ENCODE results near the gene ANKRD40. TPM values are rescaled to one million over a fixed set of nuclear protein-coding genes. Genes with fewer than 3 reads are reported as not detected.

Gene ANKRD40
- total and polyA plus RNA-seq, 9 of the 15 experiments (the other 6 are each of a cell fraction or from before 2014, with no cell fraction given), result 9.0 to 28.9 (median 27.7) TPM

GRCh38 chr17:50685691-50686493, 21.8 kb downstream of the ANKRD40 start (continued):
- TF ChIP-seq ATF3 (IDR thresholded peaks at IDR 0.05) (no peak), ATF3 (CRISPR knock-in tag; conservative IDR thresholded peaks at IDR 0.05) (no peak), EGR1 (conservative IDR thresholded peaks at IDR 0.05) (peak; percentile 60), HMG20A (CRISPR knock-in tag; conservative IDR thresholded peaks at IDR 0.05) (no peak)

- POLR2A ChIA-PET, result interaction anchor here (0.5 to 1.3 kb wide), 6 partner anchors 9 to 304 kb away, joined by 3 to 4 read pairs (median 4); partner anchors contain the start of gene LUC7L3
- Histone ChIP-seq H3K27me3 (ENCODE audit: control insufficient read depth in 2 of 2, insufficient read depth in 2 of 2, low read length in 2 of 2) (peaks cover 0 to 2% of the 10 kb centered on the region in 2 experiments; a peak in 2 of 5 replicates), H3K9me1 (ENCODE audit: control insufficient read depth, insufficient read depth, low read length) (no peaks in the 10 kb centered on the region), H3K27ac (ENCODE audit: extremely low read depth, low read depth, low read length) (no peak overlapping the region), H2AFZ (ENCODE audit: low read depth, low read length) (no peak overlapping the region), H3K4me2 (ENCODE audit: insufficient read depth, low read length) (no peak overlapping the region), H3K4me1 (replicated peaks in 1 of 2; ENCODE audit: control insufficient read depth in 2 of 2, insufficient read depth in 2 of 2, low read length in 2 of 2) (peaks cover 4 to 18% of the 10 kb centered on the region in 2 experiments; a peak in 3 of 5 replicates), H4K20me1 (replicated peaks; ENCODE audit: control insufficient read depth, insufficient read depth, low read length) (no peaks in the 10 kb centered on the region), H3K4me3 (no peak overlapping the region), H3K9me3 (replicated peaks; ENCODE audit: control insufficient read depth, insufficient read depth, low read depth, low read length) (no peaks in the 10 kb centered on the region), H3K79me2 (ENCODE audit: control insufficient read depth, insufficient read depth, low read length) (no peaks in the 10 kb centered on the region), H3K9ac (ENCODE audit: insufficient read depth in 1 of 2, low read depth in 2 of 2, low read length in 2 of 2) (no peak overlapping the region), H3K36me3 (ENCODE audit: control insufficient read depth, insufficient read depth, low read length) (no peaks in the 10 kb centered on the region)
- in situ Hi-C loops (cut with MboI) (no loop called here), intact Hi-C loops (cut with micrococcal nuclease) (no loop called here)
- TF ChIP-seq SMARCA5 (IDR thresholded peaks at IDR 0.05), result 0 out of 2 replicates have a peak, but pooled peaks have one; percentile 4
- no peak for TF ChIP-seq ZNF586 (CRISPR knock-in tag; conservative IDR thresholded peaks at IDR 0.05)
- peak; percentile 64; the same call in 1 of the 2 replicates for TF ChIP-seq ADNP (tag; IDR thresholded peaks at IDR 0.05)
- no peak for TF ChIP-seq ZBTB33 (CRISPR knock-in tag; IDR thresholded peaks at IDR 0.05)
- TF ChIP-seq BCOR (IDR thresholded peaks at IDR 0.05), result peak; percentile 86; the same call in 1 of the 2 replicates
- TF ChIP-seq ZNF707 (CRISPR knock-in tag; conservative IDR thresholded peaks at IDR 0.05), result no peak
- TF ChIP-seq ZNF449 (CRISPR knock-in tag; IDR thresholded peaks at IDR 0.05), result no peak
- peak in 1 of 2 experiments; percentile 74; a peak in 1 of 4 replicates for TF ChIP-seq KDM1A (IDR thresholded peaks at IDR 0.05)
- CTCF ChIA-PET (ENCODE audit: low intra/inter-chr PET ratio), result no interaction called here
- no TSS peak for BruUV-seq (replicated peaks)
- no peak for FAIRE-seq
- no peak for ATAC-seq
- 38% methylated on average over 1 of the region's 1 CpG for WGBS (ENCODE audit: insufficient coverage, low coverage, missing lambda C conversion rate)
- DNase-seq (ENCODE audit: extremely low read depth in 1 of 4, low spot score in 3 of 4), result no peak
Observed at GRCh38 chr17:50685334-50685665, 22.4 kb downstream of the ANKRD40 start.
